ENCODE measurements around the gene TRIML2.

The TRIML2 gene

DNA sequence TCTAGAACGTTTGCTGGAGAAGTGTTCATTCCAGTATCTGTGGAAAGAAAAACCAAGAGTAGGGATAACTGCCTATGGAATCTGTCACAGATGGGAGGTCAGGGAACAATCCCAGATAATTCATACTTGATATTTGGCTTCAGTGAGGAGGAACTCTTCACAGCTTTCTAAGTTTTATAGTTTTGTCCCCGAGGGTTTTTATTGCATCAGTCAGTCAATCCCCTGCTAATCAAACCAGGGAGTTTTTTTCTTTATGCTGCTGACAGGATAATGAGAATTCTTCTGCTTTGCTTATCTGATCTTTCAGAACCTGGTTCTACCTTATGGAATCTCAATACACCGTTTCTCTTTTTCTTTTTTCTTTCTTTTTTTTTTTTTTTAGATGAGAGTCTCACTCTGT lies 633 bp upstream of the TRIML2 start:
- no peak for DNase-seq (ENCODE audit: low read depth)
- TF ChIP-seq, protein P1, sequence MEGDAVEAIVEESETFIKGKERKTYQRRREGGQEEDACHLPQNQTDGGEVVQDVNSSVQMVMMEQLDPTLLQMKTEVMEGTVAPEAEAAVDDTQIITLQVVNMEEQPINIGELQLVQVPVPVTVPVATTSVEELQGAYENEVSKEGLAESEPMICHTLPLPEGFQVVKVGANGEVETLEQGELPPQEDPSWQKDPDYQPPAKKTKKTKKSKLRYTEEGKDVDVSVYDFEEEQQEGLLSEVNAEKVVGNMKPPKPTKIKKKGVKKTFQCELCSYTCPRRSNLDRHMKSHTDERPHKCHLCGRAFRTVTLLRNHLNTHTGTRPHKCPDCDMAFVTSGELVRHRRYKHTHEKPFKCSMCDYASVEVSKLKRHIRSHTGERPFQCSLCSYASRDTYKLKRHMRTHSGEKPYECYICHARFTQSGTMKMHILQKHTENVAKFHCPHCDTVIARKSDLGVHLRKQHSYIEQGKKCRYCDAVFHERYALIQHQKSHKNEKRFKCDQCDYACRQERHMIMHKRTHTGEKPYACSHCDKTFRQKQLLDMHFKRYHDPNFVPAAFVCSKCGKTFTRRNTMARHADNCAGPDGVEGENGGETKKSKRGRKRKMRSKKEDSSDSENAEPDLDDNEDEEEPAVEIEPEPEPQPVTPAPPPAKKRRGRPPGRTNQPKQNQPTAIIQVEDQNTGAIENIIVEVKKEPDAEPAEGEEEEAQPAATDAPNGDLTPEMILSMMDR (IDR thresholded peaks at IDR 0.05; ENCODE audit: control insufficient read depth, extremely low read depth, insufficient read depth), result no peak
- H3K4me3 ChIP-seq (ENCODE audit: low read depth, low read length), result no peak overlapping the region

DNA sequence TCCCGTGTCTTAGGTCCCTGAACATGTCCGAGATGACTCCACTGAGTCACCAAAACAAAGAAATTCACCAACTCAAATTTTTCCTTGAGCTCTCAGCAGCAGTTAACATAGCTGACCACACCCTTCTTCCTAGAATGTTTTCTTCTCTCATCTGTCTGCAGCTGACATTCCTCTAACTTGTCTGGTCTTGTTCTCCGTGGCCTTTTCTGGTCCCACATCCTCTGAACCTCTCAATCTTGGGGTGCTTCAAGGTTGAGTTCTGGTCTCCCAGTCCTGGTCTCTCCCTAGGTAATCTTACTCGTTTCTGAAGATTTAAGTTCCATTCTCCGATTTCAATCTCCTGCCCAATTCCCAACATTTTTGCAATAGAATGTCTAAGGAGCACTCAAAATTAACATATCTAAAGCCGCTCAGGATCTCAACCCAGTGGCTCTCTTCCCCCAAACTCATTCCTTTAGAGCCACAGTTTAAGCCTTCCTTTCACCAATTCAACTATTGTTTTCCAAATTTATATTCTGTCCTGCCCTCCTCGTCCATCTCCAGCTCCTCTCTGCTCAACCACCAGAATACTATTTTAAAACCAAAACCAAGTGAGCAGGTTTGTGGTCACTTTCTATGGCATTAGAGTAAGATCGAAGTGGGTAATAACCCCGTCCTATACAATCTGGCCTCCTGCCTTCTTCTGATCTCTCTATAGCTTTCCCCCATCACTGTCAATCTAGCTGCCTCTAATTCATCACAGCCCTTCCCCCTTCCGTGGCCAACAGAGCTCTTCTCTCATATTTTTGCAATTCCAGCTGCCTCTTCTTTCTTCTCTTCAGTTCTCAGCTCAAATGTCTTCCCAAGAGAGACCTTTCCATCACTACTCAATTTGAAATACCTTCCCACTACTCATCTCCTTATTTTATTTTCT lies 1.2 kb downstream of the TRIML2 start:
- TF ChIP-seq, protein P1 (IDR thresholded peaks at IDR 0.05; ENCODE audit: control insufficient read depth, extremely low read depth, insufficient read depth), result no peak
- H3K4me3 ChIP-seq (ENCODE audit: low read depth, low read length), result no peak overlapping the region
- no peak for DNase-seq (ENCODE audit: low read depth)

DNA sequence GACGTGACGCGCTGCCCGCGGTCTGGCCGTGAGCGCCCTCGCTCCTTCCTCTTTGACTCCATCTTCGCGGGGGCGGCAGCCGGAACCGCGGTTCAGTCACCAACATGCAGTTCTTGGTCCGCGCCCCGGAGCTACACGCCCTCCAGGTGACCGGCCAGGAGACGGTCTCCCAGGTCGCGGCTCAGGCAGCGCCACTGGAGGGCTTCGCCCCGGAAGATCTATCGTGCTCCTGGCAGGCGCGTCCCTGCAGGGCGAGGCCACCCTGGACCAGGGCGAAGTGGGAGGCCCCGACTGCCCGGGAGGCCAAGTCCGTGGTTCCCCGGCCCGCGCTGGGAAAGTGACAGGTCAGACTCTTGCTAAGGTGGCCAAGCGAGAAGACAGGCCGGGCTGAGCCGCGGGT lies 2.9 kb downstream of the TRIML2 start:
- DNase-seq (ENCODE audit: low read depth), result no peak
- TF ChIP-seq, protein P1 (IDR thresholded peaks at IDR 0.05; ENCODE audit: control insufficient read depth, extremely low read depth, insufficient read depth), result no peak
- no peak overlapping the region for H3K4me3 ChIP-seq (ENCODE audit: low read depth, low read length)

DNA sequence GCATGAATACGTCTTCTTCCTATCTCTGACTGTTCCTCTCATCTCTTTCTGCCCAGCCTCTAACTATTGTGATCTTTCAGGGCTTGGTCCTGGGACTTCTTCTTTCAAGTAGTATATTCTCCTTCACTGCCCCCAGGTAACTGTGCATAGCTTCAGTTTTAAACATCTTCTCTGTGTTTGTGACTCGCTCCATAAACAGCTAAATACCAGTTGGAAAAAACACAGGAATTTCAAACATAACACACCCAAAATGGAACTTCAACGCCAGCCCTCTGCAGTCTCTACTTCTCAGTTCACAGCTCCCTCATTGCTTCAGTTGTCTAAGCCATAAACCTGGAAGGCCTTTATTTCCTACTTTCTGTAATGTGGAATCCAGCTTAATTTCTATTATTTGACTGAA lies 16.6 kb downstream of the TRIML2 start:
- DNase-seq (ENCODE audit: low read depth), result no peak
- H3K4me3 ChIP-seq (ENCODE audit: low read depth, low read length), result no peak overlapping the region
- TF ChIP-seq, protein P1 (IDR thresholded peaks at IDR 0.05; ENCODE audit: control insufficient read depth, extremely low read depth, insufficient read depth), result no peak

DNA sequence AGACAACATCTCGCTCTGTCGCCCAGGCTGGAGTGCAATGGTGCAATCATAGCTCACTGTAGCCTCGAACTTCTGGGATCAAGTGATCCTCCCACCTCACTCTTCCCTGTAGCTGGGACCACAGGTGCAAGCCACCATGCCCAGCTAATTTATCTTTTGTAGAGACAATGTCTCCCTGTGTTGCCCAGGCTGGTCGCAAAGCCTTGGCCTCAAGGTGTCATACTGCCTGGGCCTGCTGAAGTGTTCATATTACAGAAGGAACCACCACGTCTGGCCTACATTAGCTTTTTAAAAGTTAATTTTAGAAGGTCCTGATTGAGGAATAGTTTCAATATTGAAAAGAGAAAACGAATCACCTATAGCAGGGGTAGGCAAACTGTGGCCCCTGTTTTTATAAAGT lies 22.5 kb downstream of the TRIML2 start:
- TF ChIP-seq, protein P1 (IDR thresholded peaks at IDR 0.05; ENCODE audit: control insufficient read depth, extremely low read depth, insufficient read depth), result no peak
- H3K4me3 ChIP-seq (ENCODE audit: low read depth, low read length), result no peak overlapping the region
- DNase-seq (ENCODE audit: low read depth), result no peak

DNA sequence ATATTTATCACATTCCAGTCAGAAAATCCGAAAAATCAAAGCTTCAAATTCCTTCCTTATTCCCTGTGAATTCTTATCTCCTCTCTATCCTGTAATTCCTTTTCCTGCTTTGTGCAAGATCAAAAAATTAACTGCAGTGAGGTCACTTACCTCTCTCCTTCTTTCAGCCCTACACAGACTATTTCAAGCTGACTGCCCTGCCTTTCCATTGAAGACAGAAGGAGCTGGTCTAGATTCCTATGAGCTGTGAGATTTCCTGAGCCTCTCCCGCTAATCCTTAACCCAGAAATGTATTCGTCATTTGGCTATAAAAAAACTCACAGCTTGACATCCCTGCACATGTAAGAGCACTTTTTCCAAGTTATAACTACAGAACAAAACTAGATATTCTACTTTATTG lies 26.6 kb downstream of the TRIML2 start:
- TF ChIP-seq, protein P1 (IDR thresholded peaks at IDR 0.05; ENCODE audit: control insufficient read depth, extremely low read depth, insufficient read depth), result no peak
- DNase-seq (ENCODE audit: low read depth), result no peak
- H3K4me3 ChIP-seq (ENCODE audit: low read depth, low read length), result no peak overlapping the region

DNA sequence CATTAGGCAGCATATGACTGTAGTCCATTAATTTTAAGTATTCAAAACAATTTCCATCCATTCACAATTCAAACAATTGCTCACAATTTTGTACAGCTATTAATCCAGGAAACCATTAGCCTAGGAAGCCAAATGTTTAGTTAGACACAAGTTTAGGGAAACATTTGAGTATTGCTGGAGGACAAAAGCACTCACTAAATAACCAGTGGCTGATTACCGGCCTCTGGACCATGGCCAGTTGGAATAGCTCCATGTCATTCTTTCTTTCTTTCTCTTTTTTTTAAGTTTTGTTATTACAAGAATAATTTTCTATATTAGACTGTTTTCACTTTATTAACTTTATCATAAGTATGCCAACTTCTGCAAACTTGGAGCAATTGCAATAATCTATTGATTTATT lies 31.3 kb downstream of the TRIML2 start:
- H3K4me3 ChIP-seq (ENCODE audit: low read depth, low read length), result no peak overlapping the region
- TF ChIP-seq, protein P1 (IDR thresholded peaks at IDR 0.05; ENCODE audit: control insufficient read depth, extremely low read depth, insufficient read depth), result no peak
- no peak for DNase-seq (ENCODE audit: low read depth)
